Heart right ventricle (tissue), 16 donors: ENCODE measurements around the gene CD99L2. TPM values are rescaled to one million over a fixed set of nuclear protein-coding genes. Genes with fewer than 3 reads are reported as not detected.

Source experiments
- ATAC-seq, 8 donors: fragments of 200-7000 bp; cut with Tn5 transposase; one replicate each; pipeline ENCODE4 v1.9.1; 2020; ENCODE audit warnings: mild to moderate bottlenecking in 8 of 8, moderate library complexity in 8 of 8, moderate number of reproducible peaks in 1 of 8
- DNase-seq, 2 donors: peaks; one replicate each; pipeline ENCODE4 v3.0.0-alpha.2; 2020
- H3K27ac ChIP-seq, 10 donors: fragments of 200-600 bp; sonication (generic) in 2 of 10; one replicate each; pipeline versions ENCODE4 v1.5.0 to v1.8.0; 2020 to 2022; ENCODE audit warnings: mild to moderate bottlenecking in 3 of 10
- H3K27me3 ChIP-seq, 7 donors: fragments of 200-600 bp; one replicate each; pipeline ENCODE4 v1.8.0; 2021 to 2022; ENCODE audit warnings: mild to moderate bottlenecking in 2 of 7
- H3K36me3 ChIP-seq, 9 donors: fragments of 200-600 bp; sonication (generic) in 1 of 9; one replicate each; pipeline versions ENCODE4 v1.5.0 to v1.8.0; 2020 to 2022; ENCODE audit warnings: mild to moderate bottlenecking in 2 of 9
- H3K4me1 ChIP-seq, 9 donors: fragments of 200-600 bp; sonication (generic) in 1 of 9; one replicate each; pipeline versions ENCODE4 v1.5.0 to v1.8.0; 2020 to 2022; ENCODE audit warnings: mild to moderate bottlenecking in 4 of 9
- H3K4me3 ChIP-seq, 10 donors: fragments of 200-600 bp; sonication (generic) in 2 of 10; one replicate each; pipeline versions ENCODE4 v1.5.0 to v1.8.0; 2020 to 2022; ENCODE audit warnings: mild to moderate bottlenecking in 7 of 10, moderate library complexity in 2 of 10
- H3K9me3 ChIP-seq, 11 donors: fragments of 200-600 bp in 10 of 11; sonication (generic) in 2 of 11; one replicate each; pipeline versions ENCODE4 v1.5.0 to v1.8.0; 2013 to 2022; ENCODE audit warnings: mild to moderate bottlenecking in 2 of 11, control low read depth in 1 of 11, moderate library complexity in 1 of 11
- CTCF ChIP-seq, 9 donors: fragments of 200-600 bp; sonication (generic) in 2 of 9; IDR thresholded peaks; one replicate each; pipeline versions ENCODE4 v1.5.0 to v1.8.0; 2021 to 2022; ENCODE audit warnings: antibody characterized with exemption in 9 of 9, mild to moderate bottlenecking in 5 of 9, moderate library complexity in 1 of 9
- WGBS, 2 donors: extraction: QIAGEN DNeasy Blood & Tissue Kit; methylation state at CpG; one replicate each; pipeline ENCODE4 v1.1.7; 2013; ENCODE audit warnings: inconsistent platforms in 1 of 2; 5-methylcytosine and 5-hydroxymethylcytosine counted together
- intact Hi-C, 10 donors: fragments of 100-400 bp; cut with DNase I; formaldehyde crosslinking; loops; one replicate each; pipeline versions ENCODE4 v1.11.1 to v1.14.2; 2022
- polyA plus RNA-seq, 2 donors: library from polyadenylated mRNA; stranded (reverse); fragments of 200-250 nt; gene quantifications; one replicate each; pipeline ENCODE4 v1.2.3, GENCODE V29; 2013
- total RNA-seq, 10 donors: library from RNA; stranded (reverse); fragmentation: NEBNext Ultra II Directional in 3 of 10; extraction: Animal tissue kit (Norgen Biotek cat#: 25700) in 3 of 10; gene quantifications; one replicate each; pipeline versions ENCODE4 v1.2.1 to v1.2.4, GENCODE V29; 2021 to 2023
- donor health status: Arrhythmogenic right ventricular cardiomyopathy.
- donor health status: ischemic (EF 13 %, LVEDD 7.1; RV severe dilation, severe dysfunction).
- donor health status: healthy with polysubstance abuse.
- donor health status: DM: no; HTN: yes; CAD: no.
- donor health status: DM: no; HTN: no; CAD: no.
- donor health status: ischemic (EF 25% LVEDD 6.9; RV normal size, moderate dysfunction).
- donor health status: ischemic (EF 25% LVEDD 5.7; RV mildly dilated, moderate dysfunction).
- donor health status: healthy.
- donor health status: DM: yes; HTN: yes; CAD: no.
- donor health status: Ischemic cardiomyopathy.
- donor health status: ischemic (EF 35%, LVEDD 5.7; RV mildly dilated, moderate dysfunction).
- donor health status: nonischemic (EF 11% LVEDD 7.7; RV severe dilation, severe dysfunction).
- donor health status: DM: yes; HTN: yes; CAD: no.
- donor health status: PGD.
- donor health status: ischemic (EF 29% LVEDD 5.4; RV normal size, mild dysfunction).
- donor health status: nonischemic (EF 23%, LVEDD 6.1; RV moderate dilation, normal function).

CD99L2 gene
- total and polyA plus RNA-seq, 12 donors: 32.6 to 122 (median 78.8) TPM

GRCh38 chrX:150934453-150934852 lies 36.0 kb upstream of the CD99L2 start:
- ATAC-seq: peak in 2 of 8 donors; percentile 45 to 48
- Histone ChIP-seq H3K27me3 (no peaks in the 10 kb centered on the region), H3K36me3 (no peaks in the 10 kb centered on the region), H3K27ac (no peak overlapping the region), H3K9me3 (peaks cover 0 to 4% (median 0%) of the 10 kb centered on the region in 11 donors), H3K4me1 (no peaks in the 10 kb centered on the region), H3K4me3 (no peak overlapping the region)
- TF ChIP-seq CTCF (IDR thresholded peaks at IDR 0.05): no peak
- intact Hi-C loops: no loop called here
- peak in 1 of 2 donors; percentile 2 for DNase-seq
- 14 to 16% methylated on average over 3 to 5 of the region's 5 CpGs for WGBS, 2 donors

- Histone ChIP-seq H3K9me3 (peaks cover 0 to 4% (median 0%) of the 10 kb centered on the region in 11 donors), H3K36me3 (no peaks in the 10 kb centered on the region), H3K4me3 (no peak overlapping the region), H3K27me3 (no peaks in the 10 kb centered on the region), H3K4me1 (no peaks in the 10 kb centered on the region), H3K27ac (no peak overlapping the region)
- intact Hi-C loops: no loop called here
- no peak for TF ChIP-seq CTCF (IDR thresholded peaks at IDR 0.05)
- DNase-seq: no peak
- ATAC-seq: no peak
- WGBS, 2 donors: 83 to 88% methylated on average over 5 of the region's 5 CpGs
Measured at GRCh38 chrX:150933945-150934350, 35.5 kb upstream of the CD99L2 start.

- Histone ChIP-seq H3K27ac (no peak overlapping the region), H3K27me3 (no peaks in the 10 kb centered on the region), H3K4me1 (no peaks in the 10 kb centered on the region), H3K4me3 (no peak overlapping the region), H3K36me3 (no peaks in the 10 kb centered on the region), H3K9me3 (no peaks in the 10 kb centered on the region)
- no peak for ATAC-seq
- 81 to 84% methylated on average over 2 of the region's 2 CpGs for WGBS, 2 donors
- DNase-seq: no peak
- no peak for TF ChIP-seq CTCF (IDR thresholded peaks at IDR 0.05)
- intact Hi-C loops: no loop called here
Measured at GRCh38 chrX:150929058-150929457, 30.6 kb upstream of the CD99L2 start.

- no peak for TF ChIP-seq CTCF (IDR thresholded peaks at IDR 0.05)
- H3K27ac ChIP-seq: no peak overlapping the region
- ATAC-seq (no peak), DNase-seq (no peak)
- intact Hi-C loops: no loop called here
- H3K36me3 ChIP-seq: no peaks in the 10 kb centered on the region
- no peaks in the 10 kb centered on the region for H3K4me1 ChIP-seq
- no peaks in the 10 kb centered on the region for H3K9me3 ChIP-seq
- 88 to 97% methylated on average over 2 of the region's 2 CpGs for WGBS, 2 donors
- no peak overlapping the region for H3K4me3 ChIP-seq
- H3K27me3 ChIP-seq: no peaks in the 10 kb centered on the region
Measured at GRCh38 chrX:150926791-150927190, 28.3 kb upstream of the CD99L2 start.
